ENCODE results near the gene EYS.

The EYS gene

GRCh38 chr6:64050590-64050989 lies 1656.4 kb downstream of the EYS start:
- TF ChIP-seq CTCF (IDR thresholded peaks at IDR 0.05): no peak

DNA sequence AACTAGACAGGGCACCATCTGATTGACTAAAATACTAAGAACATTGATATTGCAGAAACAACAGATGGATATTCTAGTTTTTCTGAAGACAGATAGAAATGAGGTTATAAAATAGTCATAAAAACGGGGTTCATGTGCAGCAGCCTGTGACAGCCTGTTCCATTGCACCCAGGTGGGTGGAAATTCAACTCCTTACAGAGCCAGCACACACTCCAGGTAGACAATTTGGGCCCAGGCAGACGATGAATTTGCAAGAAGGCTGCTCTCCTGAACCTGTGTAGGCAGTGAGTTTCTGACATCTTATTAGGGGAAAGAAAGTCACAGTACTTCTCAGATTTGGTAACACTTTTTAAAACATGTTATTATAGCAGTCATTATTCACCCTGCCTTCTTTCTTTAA lies 1657.3 kb downstream of the EYS start:
- TF ChIP-seq CTCF (IDR thresholded peaks at IDR 0.05): no peak

- TF ChIP-seq CTCF (IDR thresholded peaks at IDR 0.05): no peak
These were observed 1660.2 kb downstream of the EYS start for GRCh38 chr6:64046746-64047208.

GRCh38 chr6:64041373-64041772 lies 1665.7 kb downstream of the EYS start:
- TF ChIP-seq CTCF (IDR thresholded peaks at IDR 0.05): no peak

GRCh38 chr6:64040113-64040512 lies 1666.9 kb downstream of the EYS start:
- TF ChIP-seq CTCF (IDR thresholded peaks at IDR 0.05): no peak

GRCh38 chr6:64037427-64037826 lies 1669.6 kb downstream of the EYS start:
- TF ChIP-seq CTCF (IDR thresholded peaks at IDR 0.05): no peak

GRCh38 chr6:64034910-64035655 lies 1671.9 kb downstream of the EYS start:
- no peak for TF ChIP-seq CTCF (IDR thresholded peaks at IDR 0.05)

DNA sequence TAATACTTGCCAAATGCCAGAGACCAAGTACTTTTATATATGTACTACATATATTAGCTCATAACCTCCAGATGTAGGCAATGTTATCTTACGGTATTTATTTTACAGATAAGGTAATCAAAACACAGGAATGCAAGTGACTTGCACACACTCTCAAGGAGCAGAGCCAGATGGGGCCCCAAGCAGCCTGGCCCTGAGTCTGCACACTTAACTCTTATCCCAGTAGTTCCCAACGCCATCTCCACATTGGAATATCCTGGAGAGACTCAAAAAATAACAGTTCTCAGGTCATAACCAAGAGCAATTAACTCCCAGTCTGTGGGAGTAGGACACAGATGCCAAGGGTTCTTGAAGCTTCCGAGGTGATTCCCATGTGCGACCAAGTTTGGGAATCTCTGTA lies 1672.7 kb downstream of the EYS start:
- no peak for TF ChIP-seq CTCF (IDR thresholded peaks at IDR 0.05)

Data from LNCAP (cell line).